ENCODE results near the gene PCDH9.

PCDH9 gene

GRCh38 chr13:67230404-67231288 is 510 bp upstream of the PCDH9 start:
- Histone ChIP-seq H3K27me3 (ENCODE audit: insufficient read depth, poor library complexity, severe bottlenecking) (peaks cover 56% of the 10 kb centered on the region), H3K4me3 (replicated peaks; ENCODE audit: insufficient read depth, low read length) (peak overlapping the region; percentile 61), H3K27ac (replicated peaks) (no peak overlapping the region)
- no peak for TF ChIP-seq CTCF (IDR thresholded peaks at IDR 0.05; ENCODE audit: insufficient read depth, low read length)
- TF ChIP-seq POLR2AphosphoS5 (IDR thresholded peaks at IDR 0.05; ENCODE audit: low read depth): no peak; the same call in 1 of the 2 replicates
- no peak for TF ChIP-seq GABPA (IDR thresholded peaks at IDR 0.05; ENCODE audit: low read depth)
- TF ChIP-seq SPI1 (IDR thresholded peaks at IDR 0.05; ENCODE audit: borderline replicate concordance, low read depth): no peak
- TF ChIP-seq REST (IDR thresholded peaks at IDR 0.05; ENCODE audit: insufficient replicate concordance, low read depth): no peak
- peak; percentile 45 to 85 for DNase-seq (ENCODE audit: low read depth in 1 of 2, low spot score in 1 of 2)

GRCh38 chr13:67228916-67229315 is 1.2 kb downstream of the PCDH9 start:
- H3K27me3 ChIP-seq (ENCODE audit: insufficient read depth, poor library complexity, severe bottlenecking): peaks cover 56% of the 10 kb centered on the region
- no peak overlapping the region for H3K4me3 ChIP-seq (replicated peaks; ENCODE audit: insufficient read depth, low read length)
- TF ChIP-seq POLR2AphosphoS5 (IDR thresholded peaks at IDR 0.05; ENCODE audit: low read depth) (no peak), CTCF (IDR thresholded peaks at IDR 0.05; ENCODE audit: insufficient read depth, low read length) (no peak), REST (IDR thresholded peaks at IDR 0.05; ENCODE audit: insufficient replicate concordance, low read depth) (no peak), GABPA (IDR thresholded peaks at IDR 0.05; ENCODE audit: low read depth) (no peak), SPI1 (IDR thresholded peaks at IDR 0.05; ENCODE audit: borderline replicate concordance, low read depth) (no peak)
- DNase-seq (ENCODE audit: low read depth in 1 of 2, low spot score in 1 of 2): no peak
- no peak overlapping the region for H3K27ac ChIP-seq (replicated peaks)

- no peak for DNase-seq (ENCODE audit: low read depth in 1 of 2, low spot score in 1 of 2)
- H3K27me3 ChIP-seq (ENCODE audit: insufficient read depth, poor library complexity, severe bottlenecking): peaks cover 50% of the 10 kb centered on the region
- H3K4me3 ChIP-seq (replicated peaks; ENCODE audit: insufficient read depth, low read length): no peak overlapping the region
- H3K27ac ChIP-seq (replicated peaks): no peak overlapping the region
- TF ChIP-seq REST (IDR thresholded peaks at IDR 0.05; ENCODE audit: insufficient replicate concordance, low read depth) (no peak), SPI1 (IDR thresholded peaks at IDR 0.05; ENCODE audit: borderline replicate concordance, low read depth) (no peak), POLR2AphosphoS5 (IDR thresholded peaks at IDR 0.05; ENCODE audit: low read depth) (no peak), GABPA (IDR thresholded peaks at IDR 0.05; ENCODE audit: low read depth) (no peak), CTCF (IDR thresholded peaks at IDR 0.05; ENCODE audit: insufficient read depth, low read length) (no peak)
These were observed 2.1 kb downstream of the PCDH9 start for GRCh38 chr13:67228031-67228430.
